Stimulated activated CD8-positive, alpha-beta memory T cell treated with anti-CD3 and anti-CD28 coated beads, Interleukin-7, amount 100 ng/mL, for 1 hour (primary cell): ENCODE results near the gene SNX22.

ENCODE experiments used
- DNase-seq, 2 donors: peaks; one replicate each; pipeline ENCODE4 v3.0.0-alpha.2; 2020; ENCODE audit warnings: low read depth in 2 of 2

The SNX22 gene

DNA sequence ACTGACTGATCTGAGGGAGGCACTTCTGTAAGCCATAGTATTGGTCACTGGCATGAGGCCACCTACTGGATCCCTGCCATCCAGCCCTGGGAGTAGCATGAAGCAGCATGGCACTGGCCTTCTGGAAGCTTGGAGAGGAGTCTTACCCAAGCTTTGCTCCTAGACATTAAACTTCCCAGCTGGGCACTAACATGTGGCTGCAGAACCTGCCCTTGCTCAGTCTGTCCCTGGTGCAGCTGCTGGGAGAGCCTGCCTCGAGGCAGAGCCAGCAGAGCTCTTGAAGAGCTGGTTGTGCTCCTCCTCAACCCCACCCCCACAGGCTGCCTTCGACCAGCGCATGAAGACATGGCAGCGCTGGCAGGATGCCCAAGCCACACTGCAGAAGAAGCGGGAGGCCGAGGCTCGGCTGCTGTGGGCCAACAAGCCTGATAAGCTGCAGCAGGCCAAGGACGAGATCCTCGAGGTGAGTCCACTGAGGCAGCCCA lies 17.1 kb upstream of the SNX22 start:
- DNase-seq: no peak

DNA sequence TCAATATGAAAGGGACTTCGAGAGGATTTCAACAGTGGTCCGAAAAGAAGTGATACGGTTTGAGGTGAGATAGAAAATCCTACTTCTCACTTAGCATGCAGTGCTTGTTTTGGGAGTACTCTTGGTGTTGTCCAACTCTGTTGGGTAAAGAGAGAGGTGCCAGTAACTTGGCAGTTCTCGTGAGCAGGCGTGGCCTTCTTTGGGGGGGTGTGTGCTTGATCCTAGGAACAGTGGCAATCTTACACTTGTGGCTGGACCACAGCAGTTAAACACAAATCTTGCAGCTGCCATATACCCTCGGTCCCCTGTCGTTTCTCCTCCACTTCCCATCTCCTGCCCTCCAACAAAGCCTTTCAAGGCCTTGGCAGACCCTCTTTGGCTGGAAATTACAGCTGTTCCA lies 15.2 kb upstream of the SNX22 start:
- no peak for DNase-seq

DNA sequence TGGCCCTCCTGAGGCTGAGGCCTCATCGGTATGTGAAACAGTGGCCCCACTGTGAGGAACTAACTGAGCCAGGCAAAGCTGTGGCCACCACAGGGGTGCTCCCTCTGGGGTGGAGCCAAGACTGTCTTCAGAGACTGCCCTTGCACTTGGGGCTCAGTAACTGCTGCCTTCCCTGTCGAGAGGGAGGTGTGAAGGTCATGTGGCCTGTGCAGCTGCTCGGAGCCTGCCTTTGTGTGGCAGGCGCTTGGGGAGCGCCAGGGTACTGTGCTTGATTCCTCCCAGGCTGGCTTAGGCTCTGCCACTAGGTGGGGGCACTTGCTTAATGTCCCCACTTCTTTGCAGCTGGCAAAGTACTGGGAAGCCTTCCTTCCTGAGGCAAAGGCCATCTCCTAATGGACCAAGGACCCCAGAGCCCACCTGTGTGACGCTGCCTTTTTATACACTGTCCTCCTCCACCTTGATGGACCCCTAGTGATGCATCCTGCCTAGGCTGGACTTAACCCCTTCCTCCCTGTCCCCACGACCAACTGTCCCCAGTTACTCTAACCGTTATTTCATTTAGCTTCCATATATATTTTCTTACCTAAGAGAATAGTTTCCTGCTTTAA lies 14.2 kb upstream of the SNX22 start:
- DNase-seq: no peak

- no peak for DNase-seq
Measured at GRCh38 chr15:64138331-64138941, 13.1 kb upstream of the SNX22 start.

DNA sequence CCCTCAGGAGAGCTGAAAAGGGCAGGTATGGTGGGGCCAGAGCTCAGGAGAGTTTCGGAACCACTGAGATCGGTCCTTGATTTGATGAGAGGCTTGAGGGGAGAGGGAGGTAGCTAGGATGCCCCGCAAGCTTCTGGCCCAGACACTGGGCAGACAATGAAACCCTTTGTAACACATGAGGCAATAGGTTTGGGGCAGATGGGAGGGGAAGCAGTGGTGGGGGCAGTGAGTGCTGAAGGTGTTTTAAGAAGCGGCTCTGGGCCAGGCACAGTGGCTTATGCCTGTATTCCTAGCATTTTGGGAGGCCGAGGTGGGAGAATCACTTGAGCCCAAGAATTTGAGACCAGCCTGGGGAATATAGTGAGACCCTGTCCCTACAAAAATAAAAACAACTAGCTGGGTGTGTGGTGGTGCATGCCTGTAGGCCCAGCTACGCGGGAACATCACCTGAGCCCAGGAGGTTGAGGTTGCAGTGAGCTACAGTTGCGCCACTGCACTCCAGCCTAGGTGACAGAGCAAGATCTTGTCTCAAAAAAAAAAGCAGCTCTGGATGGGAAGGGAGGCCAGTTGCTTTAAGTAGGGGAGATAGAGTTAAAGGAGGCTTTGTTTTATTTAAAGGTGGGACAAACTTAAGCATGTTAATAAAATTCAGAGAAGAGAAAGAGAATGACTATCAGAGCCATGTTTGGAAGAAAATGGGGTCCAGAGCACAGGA lies 9.6 kb upstream of the SNX22 start:
- no peak for DNase-seq

- DNase-seq: no peak
Measured at GRCh38 chr15:64143276-64143675, 8.3 kb upstream of the SNX22 start.

GRCh38 chr15:64144192-64144564 lies 7.4 kb upstream of the SNX22 start:
- DNase-seq: no peak

- no peak for DNase-seq
Measured at GRCh38 chr15:64144565-64145281, 6.8 kb upstream of the SNX22 start.

DNA sequence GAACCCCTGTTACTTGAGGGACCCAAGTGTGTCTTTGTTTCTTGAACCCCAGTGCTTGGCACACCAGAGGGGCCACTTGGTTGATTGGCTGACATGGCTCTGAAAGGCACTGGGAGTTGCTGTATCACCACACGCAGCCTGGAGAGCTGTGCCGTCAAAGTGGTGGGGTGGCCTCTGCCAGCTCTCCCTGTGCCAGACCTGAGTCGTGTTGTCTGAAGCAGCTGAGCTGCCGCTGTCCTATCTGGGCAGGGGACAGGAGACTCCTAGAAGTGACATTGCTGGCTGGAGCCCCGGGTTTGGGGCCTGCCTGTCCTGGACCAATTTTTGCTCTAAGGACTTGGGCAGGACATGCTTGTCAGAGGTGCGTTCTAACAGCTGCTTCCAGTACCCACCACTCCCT lies 5.5 kb upstream of the SNX22 start:
- no peak for DNase-seq

- no peak for DNase-seq
Measured at GRCh38 chr15:64146520-64146884, 5.0 kb upstream of the SNX22 start.

- no peak for DNase-seq
Measured at GRCh38 chr15:64146885-64147681, 4.4 kb upstream of the SNX22 start.

- DNase-seq: no peak
Measured at GRCh38 chr15:64148168-64148567, 3.4 kb upstream of the SNX22 start.

DNA sequence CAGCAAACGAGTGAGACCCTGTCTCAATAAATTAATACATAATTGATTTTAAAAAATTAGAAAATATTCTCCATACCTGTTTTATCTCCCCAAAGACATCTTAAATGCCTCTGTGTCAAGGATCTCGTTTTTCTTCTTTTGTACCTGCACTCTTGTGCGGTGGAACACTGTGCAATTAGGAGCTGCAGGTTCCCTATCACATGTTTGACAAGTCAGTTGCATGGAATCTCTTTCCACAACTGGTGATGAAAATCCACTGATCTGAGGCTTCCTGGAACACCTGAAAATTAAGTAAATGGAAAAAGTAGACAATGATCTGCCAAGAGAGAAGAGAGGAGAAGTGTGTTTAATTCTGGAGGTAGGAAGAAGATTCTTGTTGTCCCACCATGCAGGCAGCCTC lies 3.0 kb upstream of the SNX22 start:
- no peak for DNase-seq

GRCh38 chr15:64149424-64149823 lies 2.1 kb upstream of the SNX22 start:
- no peak for DNase-seq

GRCh38 chr15:64149893-64150578 lies 1.5 kb upstream of the SNX22 start:
- no peak for DNase-seq

DNA sequence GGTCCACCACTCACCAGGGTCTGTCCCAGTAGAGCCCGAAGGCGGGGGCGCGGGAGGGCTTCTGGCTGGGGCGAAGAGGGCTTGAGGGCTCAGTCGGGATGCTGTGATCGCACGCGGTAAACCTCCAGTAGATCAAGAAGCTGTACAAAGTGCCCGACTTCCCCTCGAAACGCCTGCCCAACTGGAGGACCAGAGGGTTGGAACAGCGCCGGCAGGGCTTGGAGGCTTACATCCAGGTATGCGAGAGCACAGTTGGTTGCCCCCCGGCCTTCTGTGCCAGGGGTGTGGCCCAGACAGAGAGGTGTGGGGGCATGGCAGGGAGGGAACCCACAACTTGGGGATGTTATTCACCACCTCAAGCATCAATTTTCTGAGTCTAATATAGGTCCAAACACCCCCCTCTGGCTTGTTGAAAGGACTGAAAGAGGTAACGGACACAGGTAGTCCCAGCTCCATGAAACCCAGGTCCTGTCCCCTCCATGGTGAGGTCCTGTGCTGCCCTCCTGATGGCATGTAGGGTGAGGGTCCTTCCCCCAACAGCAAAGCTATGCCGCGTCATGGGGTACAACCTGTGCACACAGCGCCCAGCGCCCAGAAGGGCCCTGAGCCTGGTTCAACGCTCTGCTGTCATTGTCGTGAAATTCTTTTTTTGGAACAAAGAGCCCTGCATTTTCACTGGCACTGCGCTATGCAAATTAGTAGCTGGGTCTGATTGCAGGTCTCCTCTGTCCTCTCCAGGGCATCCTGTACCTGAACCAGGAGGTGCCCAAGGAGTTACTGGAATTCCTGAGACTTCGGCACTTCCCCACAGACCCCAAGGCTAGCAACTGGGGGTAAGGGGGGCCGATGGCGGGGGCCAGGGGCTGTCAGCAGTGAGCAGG lies 1.2 kb downstream of the SNX22 start:
- no peak for DNase-seq

GRCh38 chr15:64153480-64154367 lies 2.2 kb downstream of the SNX22 start:
- peak; percentile 83 to 88 for DNase-seq

DNA sequence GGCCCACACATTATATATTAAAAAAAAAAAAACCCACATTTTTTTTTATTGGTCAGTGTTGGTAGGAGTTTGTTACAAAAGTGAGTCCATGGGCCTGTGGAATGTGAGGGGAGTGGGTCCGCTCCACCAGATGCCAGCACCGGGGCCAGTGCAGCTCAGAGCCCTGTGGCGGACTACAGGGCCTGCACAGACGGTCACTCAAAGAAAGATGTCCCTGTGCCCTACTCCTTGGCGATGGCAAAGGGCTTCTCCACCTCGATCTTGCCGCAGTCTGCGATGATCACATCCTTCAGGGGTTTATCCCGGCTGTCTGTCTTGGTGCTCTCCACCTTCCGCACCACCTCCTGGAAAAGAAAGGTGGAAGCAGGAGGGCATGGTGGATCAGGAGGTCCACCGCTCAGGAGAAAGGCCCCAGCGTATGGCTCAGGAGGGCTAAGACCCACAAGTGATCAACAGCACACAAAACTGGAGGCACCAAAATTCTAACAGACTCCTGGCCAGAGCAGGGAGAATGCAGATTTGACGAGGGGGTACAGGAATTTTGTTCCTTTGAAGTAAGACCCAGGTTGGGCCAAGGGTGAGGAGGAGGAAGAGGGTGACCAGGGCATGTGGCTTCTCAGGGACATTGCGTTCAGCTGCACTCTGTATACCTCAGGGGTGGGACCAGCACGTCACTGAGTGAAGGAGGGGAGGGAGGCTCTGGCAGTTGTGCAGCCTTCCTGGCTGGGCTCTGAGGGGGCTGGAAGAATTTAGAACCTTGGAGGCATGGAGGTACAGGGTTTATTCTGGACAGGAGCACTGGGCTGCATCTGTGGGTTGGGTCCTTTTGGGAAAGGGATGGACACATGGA lies 4.5 kb downstream of the SNX22 start:
- DNase-seq: no peak
